ENCODE results near the gene UCKL1.

DNA sequence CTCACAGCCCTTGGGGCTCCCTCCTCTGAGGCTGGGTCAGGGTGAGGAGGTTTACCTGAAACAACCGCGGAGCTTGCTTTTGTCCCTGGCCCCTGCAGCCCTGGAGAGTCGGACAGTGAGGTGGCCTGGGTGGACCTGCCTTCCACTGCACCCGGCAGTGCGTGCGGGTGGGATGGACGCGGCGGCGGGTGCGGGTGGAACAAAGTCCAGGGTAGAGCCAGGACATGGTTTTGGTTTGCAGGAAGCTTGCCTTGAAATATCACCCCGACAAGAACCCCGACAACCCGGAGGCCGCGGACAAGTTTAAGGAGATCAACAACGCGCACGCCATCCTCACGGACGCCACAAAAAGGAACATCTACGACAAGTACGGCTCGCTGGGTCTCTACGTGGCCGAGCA, 27.1 kb downstream of the UCKL1 start:
- TF ChIP-seq, protein P1, sequence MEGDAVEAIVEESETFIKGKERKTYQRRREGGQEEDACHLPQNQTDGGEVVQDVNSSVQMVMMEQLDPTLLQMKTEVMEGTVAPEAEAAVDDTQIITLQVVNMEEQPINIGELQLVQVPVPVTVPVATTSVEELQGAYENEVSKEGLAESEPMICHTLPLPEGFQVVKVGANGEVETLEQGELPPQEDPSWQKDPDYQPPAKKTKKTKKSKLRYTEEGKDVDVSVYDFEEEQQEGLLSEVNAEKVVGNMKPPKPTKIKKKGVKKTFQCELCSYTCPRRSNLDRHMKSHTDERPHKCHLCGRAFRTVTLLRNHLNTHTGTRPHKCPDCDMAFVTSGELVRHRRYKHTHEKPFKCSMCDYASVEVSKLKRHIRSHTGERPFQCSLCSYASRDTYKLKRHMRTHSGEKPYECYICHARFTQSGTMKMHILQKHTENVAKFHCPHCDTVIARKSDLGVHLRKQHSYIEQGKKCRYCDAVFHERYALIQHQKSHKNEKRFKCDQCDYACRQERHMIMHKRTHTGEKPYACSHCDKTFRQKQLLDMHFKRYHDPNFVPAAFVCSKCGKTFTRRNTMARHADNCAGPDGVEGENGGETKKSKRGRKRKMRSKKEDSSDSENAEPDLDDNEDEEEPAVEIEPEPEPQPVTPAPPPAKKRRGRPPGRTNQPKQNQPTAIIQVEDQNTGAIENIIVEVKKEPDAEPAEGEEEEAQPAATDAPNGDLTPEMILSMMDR (IDR thresholded peaks at IDR 0.05): no peak
- TF ChIP-seq POLR2AphosphoS5 (IDR thresholded peaks at IDR 0.05; ENCODE audit: insufficient read depth in 1 of 2, low read depth in 1 of 2) (no peak), POLR2A (IDR thresholded peaks at IDR 0.05) (no peak)
